Endothelial cell of umbilical vein (primary cell): ENCODE measurements around the gene OR51A2. TPM values are rescaled to one million over a fixed set of nuclear protein-coding genes. Genes with fewer than 3 reads are reported as not detected.

Experiments used
- BruUV-seq: library from RNA; stranded (reverse); fragments of 400-500 nt; replicated peaks from 2 replicates; lab custom pipeline; 2021; lab: Mats Ljungman, UMichigan
- CTCF ChIA-PET: fragments of 300-600, 350-600 bp; sonication (Branson Sonifier 250); formaldehyde crosslinking; loops from one replicate; lab custom pipeline; 2021; ENCODE audit warnings: antibody characterized with exemption, inconsistent platforms; lab: Charles Lee
- POLR2A ChIA-PET: fragments of 300-600, 350-600 bp; sonication (Branson Sonifier 250); formaldehyde crosslinking; loops from one replicate; lab custom pipeline; 2021; ENCODE audit warnings: antibody characterized with exemption, inconsistent platforms; lab: Charles Lee
- DNase-seq: peaks from one replicate; pipeline ENCODE4 v3.0.0-alpha.2; 2011; ENCODE audit warnings: low read depth, low spot score
- FAIRE-seq: peaks from 2 replicates; lab custom pipeline; 2011; peaks lifted over from hg19 to GRCh38; lab: Jason Lieb, UNC
- H2AFZ ChIP-seq: 2 replicates; pipeline ENCODE4 v1.6.0; 2012; ENCODE audit warnings: low read depth, low read length, control low read depth, inconsistent platforms
- H3K27ac ChIP-seq: 2 replicates; pipeline ENCODE4 v1.5.1; 2011; ENCODE audit warnings: low read depth, mild to moderate bottlenecking, control low read depth, low read length, moderate library complexity; ENCODE audit not compliant: insufficient read depth
- H3K27me3 ChIP-seq, 2 experiments: 2 replicates each; pipeline versions ENCODE4 v1.6.0 to v1.6.1; 2011; ENCODE audit warnings: low read length in 2 of 2, mixed read lengths in 1 of 2; ENCODE audit not compliant: control insufficient read depth in 2 of 2, insufficient read depth in 2 of 2
- H3K36me3 ChIP-seq, 2 experiments: 2 replicates in 1 of 2; 3 replicates in 1 of 2; pipeline ENCODE4 v1.5.1; 2011; ENCODE audit warnings: low read length in 2 of 2, mild to moderate bottlenecking in 1 of 2, moderate library complexity in 1 of 2; ENCODE audit not compliant: control insufficient read depth in 2 of 2, insufficient read depth in 2 of 2; ENCODE audit errors: extremely low read depth in 1 of 2
- H3K4me1 ChIP-seq: 3 replicates; pipeline ENCODE4 v1.5.1; 2011; ENCODE audit warnings: mild to moderate bottlenecking, low read length; ENCODE audit not compliant: control insufficient read depth, insufficient read depth; ENCODE audit errors: extremely low read depth
- H3K4me2 ChIP-seq: 2 replicates; pipeline ENCODE4 v1.6.1; 2011; ENCODE audit warnings: low read length, control low read depth, mixed read lengths; ENCODE audit not compliant: insufficient read depth
- H3K4me3 ChIP-seq, 3 experiments: fragments of 200-600 bp in 1 of 3; sonication (generic), shearing (Covaris generic) in 1 of 3; replicated peaks in 1 of 3; 2 replicates each; pipeline ENCODE4 v1.5.1; 2011 to 2016; ENCODE audit warnings: control low read depth in 3 of 3, low read length in 3 of 3, mild to moderate bottlenecking in 2 of 3, inconsistent platforms in 1 of 3, low read depth in 1 of 3, moderate library complexity in 1 of 3; ENCODE audit not compliant: insufficient read depth in 1 of 3
- H3K79me2 ChIP-seq: 2 replicates; pipeline ENCODE4 v1.6.0; 2012; ENCODE audit warnings: low read length, inconsistent platforms; ENCODE audit not compliant: control insufficient read depth, insufficient read depth
- H3K9ac ChIP-seq: replicated peaks from 2 replicates; pipeline ENCODE3; 2011; ENCODE audit warnings: low read length, control low read depth; ENCODE audit not compliant: insufficient read depth; ENCODE audit errors: extremely low read depth
- H3K9me1 ChIP-seq: replicated peaks from 3 replicates; pipeline ENCODE4 v1.6.0; 2011; ENCODE audit warnings: mild to moderate bottlenecking, low read length; ENCODE audit not compliant: control insufficient read depth, insufficient read depth; ENCODE audit errors: extremely low read depth
- H3K9me3 ChIP-seq: replicated peaks from 2 replicates; pipeline ENCODE4 v1.5.1; 2012; ENCODE audit warnings: low read length, inconsistent platforms; ENCODE audit not compliant: control insufficient read depth, insufficient read depth
- H4K20me1 ChIP-seq: replicated peaks from 2 replicates; pipeline ENCODE3; 2011; ENCODE audit warnings: mild to moderate bottlenecking, low read length; ENCODE audit not compliant: control insufficient read depth, insufficient read depth; ENCODE audit errors: extremely low read depth
- EZH2 ChIP-seq: IDR thresholded peaks from 2 replicates; pipeline ENCODE4 v1.6.1; 2012; ENCODE audit warnings: borderline replicate concordance, low read depth, mild to moderate bottlenecking, moderate library complexity, low read length, inconsistent platforms; ENCODE audit not compliant: severe bottlenecking
- FOS ChIP-seq: IDR thresholded peaks from 2 replicates; pipeline ENCODE4 v1.6.1; 2011; ENCODE audit warnings: mild to moderate bottlenecking, low read length, moderate library complexity, borderline replicate concordance; ENCODE audit not compliant: insufficient read depth
- GATA2 ChIP-seq: IDR thresholded peaks from 2 replicates; pipeline ENCODE4 v1.7.0; 2011; ENCODE audit warnings: low read depth, mild to moderate bottlenecking, moderate library complexity, mixed read lengths, low read length; ENCODE audit not compliant: insufficient read length, insufficient read depth
- JUN ChIP-seq: IDR thresholded peaks from 2 replicates; pipeline ENCODE4 v1.6.1; 2011; ENCODE audit warnings: borderline replicate concordance, low read depth; ENCODE audit not compliant: insufficient read length, insufficient read depth
- MYC ChIP-seq: IDR thresholded peaks from one replicate; pipeline ENCODE4 v1.6.1; 2011; ENCODE audit warnings: mild to moderate bottlenecking, low read depth, low read length
- POLR2A ChIP-seq: IDR thresholded peaks from 2 replicates; pipeline ENCODE4 v1.6.1; 2012; ENCODE audit warnings: low read depth, mild to moderate bottlenecking, control low read depth, low read length
- POLR2AphosphoS5 ChIP-seq: IDR thresholded peaks from 2 replicates; pipeline ENCODE4 v1.6.1; 2012; ENCODE audit warnings: low read depth, mild to moderate bottlenecking, control low read depth, low read length, moderate library complexity; ENCODE audit not compliant: insufficient read depth
- dilution Hi-C: fragments of 300-500 bp; cut with MboI; formaldehyde crosslinking; loops from one replicate; pipeline ENCODE4 v1.15.0; 2019; ENCODE audit warnings: low sequenced_read_pairs; ENCODE audit not compliant: extremely low pct_ligation_motif_present
- intact Hi-C: fragments of 100-400 bp; cut with micrococcal nuclease; formaldehyde crosslinking; loops from one replicate; pipeline ENCODE4 v1.10.0; 2022
- polyA plus RNA-seq, 4 experiments: library from polyadenylated mRNA; depleted of rRNA in 3 of 4; stranded (reverse) in 3 of 4; unstranded in 1 of 4; fragments of >200 nt; gene quantifications; 2 replicates each; pipeline versions ENCODE4 v1.2.1 to v1.2.3, GENCODE V29; 2011 to 2012; ENCODE audit warnings: missing spikeins in 1 of 4
- total RNA-seq: library from RNA; stranded (reverse); gene quantifications from 2 replicates; pipeline ENCODE4 v1.2.3, GENCODE V29; 2021
- TF ChIP-seq, protein P1 (sequence below), 2 donors: IDR thresholded peaks; 1 replicate in 1 of 2; 2 replicates in 1 of 2; pipeline ENCODE4 v1.5.1; 2011; ENCODE audit warnings: low read length in 2 of 2, mild to moderate bottlenecking in 2 of 2, moderate library complexity in 2 of 2, control low read depth in 1 of 2, inconsistent platforms in 1 of 2, low read depth in 1 of 2; ENCODE audit not compliant: insufficient read depth in 1 of 2; ENCODE audit errors: extremely low read depth in 1 of 2
- TF ChIP-seq, protein P2 (sequence below): IDR thresholded peaks from 2 replicates; pipeline ENCODE4 v1.6.1; 2011; ENCODE audit not compliant: insufficient read depth, insufficient read length

The OR51A2 gene
- total and polyA plus RNA-seq, 2 donors (not counting 3 experiments of a cell fraction or from before 2014, with no cell fraction given) = not detected

DNA sequence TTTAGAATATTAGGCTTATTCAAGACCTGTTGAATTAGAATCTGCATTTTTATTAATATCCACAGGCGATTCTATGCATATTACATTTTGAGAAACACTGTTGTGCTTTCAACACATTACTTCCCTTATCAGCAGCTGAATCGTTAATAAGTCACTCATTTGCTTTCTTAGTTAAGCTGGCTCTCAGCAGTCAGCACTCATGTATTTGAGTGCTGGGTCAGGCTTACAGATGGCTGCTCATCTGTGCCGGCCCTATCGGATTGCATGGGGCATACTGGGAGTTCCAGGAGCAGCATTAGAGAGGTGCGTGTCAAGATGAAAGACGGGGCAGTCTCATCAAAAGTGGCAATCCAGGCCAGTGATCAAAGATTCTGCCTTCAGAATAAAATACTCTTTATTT is 28.3 kb upstream of the OR51A2 start:
- no TSS peak for BruUV-seq

DNA sequence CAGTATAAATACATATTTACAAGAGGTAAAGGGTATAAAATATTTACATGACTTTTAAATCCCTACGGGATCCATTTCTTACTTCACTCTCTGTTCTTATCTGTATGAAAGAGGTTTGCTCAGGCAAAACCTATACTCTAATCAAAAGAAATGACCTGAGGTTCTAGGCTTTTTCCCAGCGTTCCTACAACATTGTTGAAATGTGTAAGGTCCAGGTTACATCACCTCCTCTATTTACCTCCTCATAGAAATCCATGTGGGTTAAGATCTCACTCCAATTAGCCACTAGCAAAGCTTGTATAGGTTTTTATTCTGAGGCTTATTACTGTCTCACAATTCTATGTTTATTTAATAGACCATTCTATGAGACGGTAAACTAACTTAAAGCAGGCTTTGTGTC is 27.2 kb upstream of the OR51A2 start:
- dilution Hi-C loops = no loop called here
- FAIRE-seq (no peak), DNase-seq (no peak)
- intact Hi-C loops = no loop called here
- Histone ChIP-seq H3K79me2 (no peaks in the 10 kb centered on the region), H3K36me3 (no peaks in the 10 kb centered on the region), H3K4me3 (no peak overlapping the region), H3K9me3 (no peaks in the 10 kb centered on the region), H2AFZ (no peak overlapping the region), H3K27ac (no peak overlapping the region), H3K27me3 (no peaks in the 10 kb centered on the region), H3K4me1 (no peaks in the 10 kb centered on the region), H3K4me2 (no peak overlapping the region), H3K9ac (no peak overlapping the region), H3K9me1 (no peaks in the 10 kb centered on the region), H4K20me1 (no peaks in the 10 kb centered on the region)
- POLR2A ChIA-PET = no interaction called here
- CTCF ChIA-PET = no interaction called here
- BruUV-seq = no TSS peak
- TF ChIP-seq, protein P1, sequence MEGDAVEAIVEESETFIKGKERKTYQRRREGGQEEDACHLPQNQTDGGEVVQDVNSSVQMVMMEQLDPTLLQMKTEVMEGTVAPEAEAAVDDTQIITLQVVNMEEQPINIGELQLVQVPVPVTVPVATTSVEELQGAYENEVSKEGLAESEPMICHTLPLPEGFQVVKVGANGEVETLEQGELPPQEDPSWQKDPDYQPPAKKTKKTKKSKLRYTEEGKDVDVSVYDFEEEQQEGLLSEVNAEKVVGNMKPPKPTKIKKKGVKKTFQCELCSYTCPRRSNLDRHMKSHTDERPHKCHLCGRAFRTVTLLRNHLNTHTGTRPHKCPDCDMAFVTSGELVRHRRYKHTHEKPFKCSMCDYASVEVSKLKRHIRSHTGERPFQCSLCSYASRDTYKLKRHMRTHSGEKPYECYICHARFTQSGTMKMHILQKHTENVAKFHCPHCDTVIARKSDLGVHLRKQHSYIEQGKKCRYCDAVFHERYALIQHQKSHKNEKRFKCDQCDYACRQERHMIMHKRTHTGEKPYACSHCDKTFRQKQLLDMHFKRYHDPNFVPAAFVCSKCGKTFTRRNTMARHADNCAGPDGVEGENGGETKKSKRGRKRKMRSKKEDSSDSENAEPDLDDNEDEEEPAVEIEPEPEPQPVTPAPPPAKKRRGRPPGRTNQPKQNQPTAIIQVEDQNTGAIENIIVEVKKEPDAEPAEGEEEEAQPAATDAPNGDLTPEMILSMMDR (IDR thresholded peaks at IDR 0.05; ENCODE audit: extremely low read depth in 1 of 2, insufficient read depth in 1 of 2, low read depth in 1 of 2, low read length in 2 of 2) = no peak
- TF ChIP-seq GATA2 (no peak), JUN (no peak), EZH2 (no peak), POLR2A (no peak), POLR2AphosphoS5 (no peak), FOS (no peak), MYC (no peak)
- TF ChIP-seq, protein P2, sequence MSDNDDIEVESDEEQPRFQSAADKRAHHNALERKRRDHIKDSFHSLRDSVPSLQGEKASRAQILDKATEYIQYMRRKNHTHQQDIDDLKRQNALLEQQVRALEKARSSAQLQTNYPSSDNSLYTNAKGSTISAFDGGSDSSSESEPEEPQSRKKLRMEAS = no peak

More for the DNA sequence above, 28.3 kb upstream of the OR51A2 start:
- Histone ChIP-seq H3K4me2 (no peak overlapping the region), H2AFZ (no peak overlapping the region), H3K36me3 (no peaks in the 10 kb centered on the region), H3K4me3 (no peak overlapping the region), H3K9me3 (no peaks in the 10 kb centered on the region), H4K20me1 (no peaks in the 10 kb centered on the region), H3K27me3 (no peaks in the 10 kb centered on the region), H3K79me2 (no peaks in the 10 kb centered on the region), H3K9ac (no peak overlapping the region), H3K4me1 (no peaks in the 10 kb centered on the region), H3K27ac (no peak overlapping the region), H3K9me1 (no peaks in the 10 kb centered on the region)
- dilution Hi-C loops = no loop called here
- intact Hi-C loops = no loop called here
- ChIA-PET CTCF (no interaction called here), POLR2A (no interaction called here)
- DNase-seq (no peak), FAIRE-seq (no peak)
- TF ChIP-seq, protein P1 (IDR thresholded peaks at IDR 0.05; ENCODE audit: extremely low read depth in 1 of 2, insufficient read depth in 1 of 2, low read depth in 1 of 2, low read length in 2 of 2) = no peak
- TF ChIP-seq, protein P2 = no peak
- no peak for TF ChIP-seq MYC
- no peak for TF ChIP-seq POLR2A
